Right lung (tissue), 10 donors: ENCODE results near the gene PRDM11. TPM values are rescaled to one million over a fixed set of nuclear protein-coding genes. Genes with fewer than 3 reads are reported as not detected.
"Not testable (repeated sequence)": the region's sequence is repeated elsewhere in the genome, so short reads cannot be mapped to it uniquely, and the experiment has no call there.

Source experiments
- DNase-seq, 2 donors: peaks; one replicate each; pipeline ENCODE4 v3.0.0-alpha.2; 2013
- long read RNA-seq, 8 donors: transcript quantifications; one replicate each; lab custom pipeline, GENCODE V29; 2026
- polyA plus RNA-seq, 5 donors: library from polyadenylated mRNA; unstranded; fragments of 120-200 nt; gene quantifications; one replicate each; pipeline versions ENCODE4 v1.2.1 to v1.2.3, GENCODE V29; 2013; ENCODE audit warnings: inconsistent platforms in 1 of 5, low replicate concordance in 1 of 5; ENCODE audit not compliant: insufficient read length in 5 of 5, insufficient read depth in 1 of 5

The PRDM11 gene
- polyA plus RNA-seq, result 10 to 100 TPM; 14.2 to 24.7 (median 21.8) TPM
- long read RNA-seq, donor 1, partial matches to known transcripts, result 0 of 2 reads
- long read RNA-seq, donor 1, other reads (novel, unspliced or antisense), result 0 of 2 reads
- long read RNA-seq, donor 2, result 0 reads
- long read RNA-seq, donor 3, result 0 reads
- long read RNA-seq, donor 4, result 0 reads
- long read RNA-seq, donor 5, result 0 reads
- long read RNA-seq, donor 6, partial matches to known transcripts, result 0 of 2 reads
- long read RNA-seq, donor 6, other reads (novel, unspliced or antisense), result 0 of 2 reads
- long read RNA-seq, donor 7, result 0 reads
- long read RNA-seq, donor 8, result 0 reads

GRCh38 chr11:45146072-45147016 is at the start of gene PRDM11:
Gene PRDM11, plus strand, starts transcription at chr11:45146639. Its CDS starts 35,128 bp downstream, at chr11:45181767.
- DNase-seq, result peak; percentile 61 to 68

- peak; percentile 59 to 72 for DNase-seq
Measured at GRCh38 chr11:45097721-45098493, 48.5 kb upstream of the PRDM11 start.

DNA sequence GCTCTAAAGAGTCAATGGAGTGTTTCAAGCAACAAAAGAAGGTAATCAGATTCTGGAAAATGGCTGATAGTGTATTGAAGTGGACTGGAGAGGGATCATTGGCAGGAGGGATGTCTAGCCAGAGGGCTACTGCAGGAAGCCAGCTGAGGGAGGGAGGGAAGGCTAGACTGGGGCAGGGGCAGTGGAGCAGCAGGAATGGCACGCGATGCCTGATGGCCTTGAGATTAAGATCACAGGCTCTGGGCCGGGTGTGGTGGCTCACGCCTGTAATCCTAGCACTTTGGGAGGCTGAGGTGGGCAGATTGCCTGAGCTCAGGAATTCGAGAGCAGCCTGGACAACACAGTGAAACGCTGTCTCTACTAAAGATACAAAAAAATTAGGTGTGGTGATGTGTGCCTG is 47.5 kb upstream of the PRDM11 start:
- DNase-seq, result no peak

GRCh38 chr11:45100339-45100738 is 46.1 kb upstream of the PRDM11 start:
- DNase-seq, result no peak

DNA sequence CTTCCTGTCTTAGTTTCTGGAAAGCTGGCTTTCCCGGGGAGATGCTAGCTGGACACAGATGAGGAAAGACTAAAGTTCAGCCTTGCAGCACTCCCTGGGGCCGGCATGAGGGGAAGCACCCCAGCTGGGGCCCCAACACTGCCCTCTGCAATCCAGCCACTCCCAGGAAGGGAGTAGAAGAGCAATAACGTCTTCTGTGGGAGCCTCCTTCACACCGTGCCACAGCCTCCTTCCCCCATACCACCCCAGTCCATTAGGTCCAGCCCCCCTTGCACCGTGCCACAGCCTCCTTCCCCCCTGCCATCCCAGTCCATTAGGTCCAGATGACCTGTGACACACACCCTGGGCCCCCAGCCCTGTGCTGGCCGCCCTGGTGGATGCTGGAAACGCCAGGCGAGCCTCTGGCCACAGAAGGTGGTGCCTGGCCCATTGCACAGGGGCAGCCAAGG is 44.1 kb upstream of the PRDM11 start:
- DNase-seq, result no peak

DNA sequence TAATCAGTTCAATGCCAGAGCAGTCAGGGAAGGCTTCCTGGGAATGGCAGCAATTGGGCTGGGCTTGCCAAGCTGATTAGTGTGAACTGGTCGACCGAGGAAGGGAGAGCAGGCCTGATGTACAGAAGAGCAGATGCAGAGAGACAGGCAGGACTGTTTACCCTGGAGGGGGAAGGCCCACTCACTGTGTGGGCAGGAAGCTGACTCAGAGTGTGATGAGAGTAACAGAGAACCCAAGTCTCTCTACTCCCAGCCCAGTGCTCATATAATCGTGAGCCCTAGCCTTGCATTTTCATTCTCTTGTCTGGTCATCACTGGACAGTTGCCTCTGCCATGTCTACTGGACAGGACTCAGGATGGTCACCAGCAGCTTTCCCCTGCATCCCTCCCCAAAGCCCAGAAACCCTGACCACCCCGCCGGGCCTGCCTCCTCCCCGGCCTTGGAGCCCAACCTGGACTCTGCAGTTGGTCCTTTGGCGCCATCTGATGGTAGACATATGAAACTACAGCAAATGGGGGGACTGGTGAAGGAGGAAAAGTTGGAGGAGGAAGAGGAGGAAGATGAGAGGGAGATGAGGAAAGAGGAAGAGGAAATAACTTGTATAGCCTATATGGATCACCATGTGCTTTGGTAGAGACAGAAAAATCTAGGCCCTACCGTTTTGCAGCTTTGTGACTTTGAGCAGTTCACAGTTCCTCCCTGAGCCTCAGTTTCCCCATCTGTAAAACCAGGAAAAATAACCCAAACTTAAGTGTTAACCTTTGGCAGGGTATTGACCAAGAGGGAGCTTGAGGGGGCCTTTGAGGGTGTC is 43.4 kb upstream of the PRDM11 start:
- peak in 1 of 2 donors; percentile 58 for DNase-seq

GRCh38 chr11:45104006-45104789 is 42.2 kb upstream of the PRDM11 start:
- DNase-seq, result no peak

DNA sequence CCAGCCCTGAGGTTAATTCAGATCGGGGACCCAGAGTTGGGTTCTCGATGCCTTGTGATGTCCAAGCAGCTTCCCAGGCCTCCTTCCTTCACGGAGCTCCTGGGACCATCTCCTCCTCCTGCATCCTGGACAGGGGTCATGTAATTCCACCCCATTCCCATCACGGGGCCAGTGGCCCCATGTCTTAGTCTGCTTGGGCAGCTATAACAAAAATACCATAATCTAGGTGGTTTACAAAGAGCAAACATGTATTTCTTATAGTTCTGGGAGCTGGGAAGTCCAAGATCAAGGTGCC is 41.7 kb upstream of the PRDM11 start:
- DNase-seq, result no peak

DNA sequence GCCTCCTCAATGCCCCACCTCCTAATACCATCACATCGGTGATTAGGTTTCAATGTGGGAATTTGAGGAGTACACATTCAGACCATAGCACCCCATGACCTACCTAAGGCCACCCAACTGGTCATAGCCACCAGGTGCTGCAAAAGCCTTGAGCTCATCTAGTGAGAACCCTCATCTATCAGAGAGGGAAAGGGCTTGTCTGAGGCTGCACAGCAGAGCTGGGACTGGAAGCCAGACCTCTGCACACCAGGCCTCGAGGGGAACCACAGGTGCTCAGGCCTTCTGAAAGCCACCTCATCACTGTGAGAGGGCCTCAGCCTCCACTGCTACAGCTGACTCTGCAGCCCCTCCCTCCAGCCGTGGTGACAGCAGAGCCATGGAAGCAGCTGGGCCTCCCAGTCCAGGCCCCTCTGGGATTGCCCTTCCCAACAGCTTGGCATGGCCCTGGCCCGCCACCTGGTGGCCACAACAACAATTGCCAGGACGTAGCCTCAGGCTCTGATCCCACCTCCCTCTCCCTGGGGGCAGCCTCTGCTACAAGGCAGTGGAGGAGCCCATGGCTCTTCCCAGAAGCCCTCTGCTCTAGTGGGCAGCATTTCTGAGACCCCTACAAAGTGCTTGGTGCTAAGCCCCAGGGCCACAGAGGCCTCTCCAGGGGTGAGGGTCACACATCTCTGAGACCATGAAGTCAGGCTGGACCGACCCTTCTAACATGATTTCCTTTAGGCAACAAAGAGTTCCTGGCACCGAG is 41.0 kb upstream of the PRDM11 start:
- peak; percentile 62 to 70 for DNase-seq

DNA sequence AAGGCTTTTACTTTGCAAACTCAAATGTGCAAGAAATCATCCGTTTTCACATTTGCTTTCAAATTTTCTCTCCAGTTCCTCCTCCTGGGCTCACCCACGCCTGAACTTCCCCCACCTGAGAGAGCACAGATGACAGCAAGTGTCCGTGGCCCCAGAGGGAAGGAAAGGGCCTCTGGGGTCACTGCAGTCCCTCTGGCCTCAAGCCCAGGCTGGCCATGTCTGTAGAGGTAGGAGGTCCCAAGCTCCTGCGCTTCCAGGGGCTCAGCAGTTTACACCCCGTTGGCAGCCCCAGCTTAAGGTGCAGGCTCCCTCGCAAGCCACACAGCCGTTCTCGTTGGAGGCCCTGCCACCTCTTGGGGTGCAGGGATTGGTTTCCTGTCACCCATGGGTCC is 40.5 kb upstream of the PRDM11 start:
- DNase-seq, result no peak

DNA sequence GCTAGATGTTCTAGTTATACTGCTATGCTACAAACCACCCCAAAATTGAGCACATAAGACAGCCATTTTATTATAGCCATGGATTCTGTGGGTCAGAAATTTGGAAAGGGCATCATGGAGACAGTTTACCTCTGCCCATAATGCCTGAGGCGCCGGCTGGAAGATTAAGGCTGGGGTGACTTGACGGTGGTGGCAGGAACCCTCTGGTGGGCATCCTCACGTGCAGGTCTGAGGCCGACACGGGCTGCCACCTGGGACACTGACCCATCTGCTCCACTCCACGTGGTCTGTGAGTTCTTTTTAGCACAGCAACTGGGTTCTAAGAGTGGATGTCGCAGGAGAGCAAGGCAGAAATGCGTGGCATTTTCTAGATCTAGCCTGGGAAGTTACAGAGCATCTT is 40.0 kb upstream of the PRDM11 start:
- no peak for DNase-seq

GRCh38 chr11:45107029-45107428 is 39.4 kb upstream of the PRDM11 start:
- no peak for DNase-seq

DNA sequence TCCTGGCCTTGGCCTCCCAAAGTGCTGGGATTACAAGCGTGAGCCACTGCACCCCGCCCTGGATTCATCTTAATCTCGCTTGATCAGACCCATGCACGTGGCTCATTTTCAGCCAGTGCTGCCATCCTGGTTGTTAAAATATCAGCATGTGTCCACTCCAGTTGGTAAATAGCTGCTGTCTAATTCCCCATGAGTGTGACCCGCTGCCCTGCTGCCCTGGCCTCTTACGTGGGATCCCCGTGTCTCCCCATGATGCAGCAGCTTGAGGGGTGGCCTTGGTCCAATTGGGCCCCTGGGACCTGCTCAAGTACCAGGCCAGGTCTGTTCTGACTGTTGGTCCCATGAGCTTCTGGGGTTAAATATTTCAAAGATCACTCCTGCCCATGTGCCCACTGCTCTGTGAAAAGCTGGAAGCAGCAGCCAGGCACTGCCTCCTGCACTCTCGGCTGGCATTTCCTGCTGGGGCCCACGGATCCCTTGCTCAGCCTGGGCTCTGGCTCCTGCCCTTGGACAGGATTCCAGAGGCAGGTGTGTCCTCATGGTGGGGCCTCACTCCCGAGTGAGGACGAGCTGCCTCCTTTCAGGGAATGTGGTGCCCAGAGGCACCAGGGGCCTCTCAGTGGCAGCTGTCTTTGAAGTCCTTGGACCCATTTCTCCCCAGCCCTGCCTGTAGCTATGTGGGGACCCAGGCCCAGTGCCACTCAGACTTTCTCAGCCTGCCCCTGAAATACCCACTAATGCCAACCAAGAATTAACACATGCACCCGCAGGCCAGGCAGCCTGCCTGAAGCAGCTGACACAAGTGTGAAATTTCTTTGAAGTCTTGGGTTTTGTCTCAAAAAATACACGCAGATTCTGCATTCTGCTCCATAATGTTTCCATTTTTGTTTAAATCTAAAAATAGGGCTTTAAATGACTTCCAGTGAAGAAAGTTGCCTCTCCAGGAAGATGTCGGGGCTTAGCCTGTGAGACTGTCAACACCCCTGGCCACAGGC is 38.1 kb upstream of the PRDM11 start:
- DNase-seq, result no peak

DNA sequence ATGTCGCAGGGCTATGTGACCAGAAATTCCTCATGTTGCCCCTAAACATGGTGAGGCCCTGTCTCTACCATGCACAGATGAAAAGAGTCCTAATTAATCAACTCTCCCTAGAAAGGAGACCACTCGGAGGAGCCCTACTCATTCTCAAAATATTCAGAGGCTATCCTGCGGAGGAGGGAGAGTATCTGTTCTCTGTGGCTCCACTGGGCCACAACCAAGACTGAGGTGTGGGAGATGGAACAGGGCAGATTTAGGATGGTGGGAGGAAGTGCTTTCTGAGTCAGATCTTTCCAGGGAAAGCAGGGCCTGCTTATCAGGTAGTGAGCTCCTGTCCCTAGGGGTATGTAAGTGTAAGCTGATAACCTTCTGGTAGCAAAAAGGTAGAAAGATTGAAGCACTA is 37.0 kb upstream of the PRDM11 start:
- no peak for DNase-seq

- peak; percentile 56 to 70 for DNase-seq
Measured at GRCh38 chr11:45110562-45110961, 35.9 kb upstream of the PRDM11 start.

DNA sequence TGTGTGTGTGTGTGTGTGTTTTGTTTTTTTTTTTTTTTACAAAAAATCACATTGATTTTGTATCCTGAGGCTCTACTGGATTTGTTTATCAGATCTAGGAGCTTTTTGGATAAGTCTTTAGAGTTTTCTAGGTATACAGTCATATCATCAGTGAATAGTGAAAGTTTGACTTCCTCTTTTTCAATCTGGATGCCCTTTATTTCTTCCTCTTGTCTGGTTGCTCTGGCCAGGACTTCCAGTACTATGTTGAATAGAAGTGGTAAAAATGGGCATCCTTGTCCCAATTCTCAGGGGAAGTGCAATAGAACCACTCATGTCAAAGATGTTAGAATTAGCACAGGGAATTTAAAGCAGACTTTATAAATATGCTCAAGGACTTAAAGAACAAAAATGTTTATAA is 32.6 kb upstream of the PRDM11 start:
- DNase-seq, result no peak

DNA sequence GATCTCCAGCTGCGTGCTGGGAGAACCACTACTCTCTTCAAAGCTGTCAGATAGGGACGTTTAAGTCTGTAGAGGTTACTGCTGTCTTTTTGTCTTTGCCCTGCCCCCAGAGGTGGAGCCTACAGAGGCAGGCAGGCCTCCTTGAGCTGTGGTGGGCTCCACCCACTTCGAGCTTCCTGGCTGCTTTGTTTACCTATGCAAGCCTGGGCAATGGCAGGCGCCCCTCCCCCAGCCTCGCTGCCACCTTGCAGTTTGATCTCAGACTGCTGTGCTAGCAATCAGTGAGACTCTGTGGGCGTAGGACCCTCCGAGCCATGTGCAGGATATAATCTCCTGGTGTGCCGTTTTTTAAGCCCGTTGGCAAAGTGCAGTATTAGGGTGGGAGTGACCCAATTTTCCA is 18.6 kb upstream of the PRDM11 start:
- not testable (repeated sequence) for DNase-seq

DNA sequence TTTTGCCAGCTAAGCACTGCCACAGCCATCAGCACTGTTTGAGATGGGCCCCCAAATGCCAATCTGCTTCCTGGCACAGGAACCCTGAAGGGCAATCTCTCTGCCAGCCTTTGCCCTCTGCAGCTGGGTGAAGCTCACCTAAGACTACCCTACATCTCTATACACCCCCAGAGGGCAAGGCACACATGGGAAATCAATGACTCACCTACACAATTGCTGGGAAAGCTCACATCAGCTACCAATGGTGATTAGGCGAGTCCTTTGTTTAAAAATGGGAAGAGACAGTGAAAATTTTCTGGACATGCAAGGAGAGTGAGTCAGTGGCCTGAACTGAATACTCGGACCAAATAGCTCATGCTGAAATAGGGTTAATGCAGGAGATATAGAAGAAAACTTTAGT is 12.6 kb upstream of the PRDM11 start:
- DNase-seq, result no peak
